Measurements from ENCODE around the gene HECTD3.

HECTD3 gene

DNA sequence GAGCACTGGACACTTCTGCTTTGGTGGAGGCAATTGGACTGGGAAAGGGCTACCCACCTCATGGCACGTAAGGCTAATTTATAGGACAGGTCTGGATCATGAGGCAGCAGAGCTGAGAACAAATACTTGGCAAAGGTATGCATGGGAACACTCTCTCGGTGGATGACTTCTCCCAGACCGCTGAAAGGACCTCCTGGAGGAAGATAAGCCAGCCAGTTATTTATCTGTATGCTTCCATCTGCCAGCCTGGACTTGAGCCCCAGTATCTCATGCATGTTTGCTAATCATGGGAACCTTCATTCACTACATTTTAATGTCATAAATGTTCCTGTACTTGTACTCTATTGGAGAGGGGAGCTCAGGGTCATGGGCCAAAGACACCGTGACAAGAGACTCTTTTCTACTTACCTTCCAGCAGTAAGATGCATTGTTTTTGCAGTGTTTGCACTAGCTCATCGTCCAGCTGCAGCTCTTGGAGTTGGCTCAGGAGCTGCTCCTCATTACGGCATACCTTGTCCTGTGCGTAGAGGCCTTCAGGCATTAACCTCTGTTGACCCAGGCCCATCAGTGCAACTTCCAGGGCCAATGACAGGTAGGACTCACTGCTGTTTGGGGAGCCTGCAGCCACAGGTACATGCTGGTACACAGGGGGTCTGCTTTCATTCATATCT, 24.6 kb upstream of the HECTD3 start:
- DNase-seq = no peak
- H3K23ac ChIP-seq (ENCODE audit: low read length) = no peak overlapping the region
- no peak overlapping the region for H4K5ac ChIP-seq (ENCODE audit: low read length)
- H3K27me3 ChIP-seq (ENCODE audit: insufficient read depth, low read length, poor library complexity) = no peaks in the 10 kb centered on the region
- no peak overlapping the region for H3K4me2 ChIP-seq (ENCODE audit: low read length)
- no peak overlapping the region for H4K8ac ChIP-seq (ENCODE audit: low read depth, low read length)
- no peak overlapping the region for H2BK5ac ChIP-seq (ENCODE audit: low read length)
- H3K27ac ChIP-seq (ENCODE audit: low read depth, low read length) = no peak overlapping the region
- no peaks in the 10 kb centered on the region for H3K36me3 ChIP-seq (ENCODE audit: control insufficient read depth, insufficient read depth, low read length)
- no peak overlapping the region for H3K4me3 ChIP-seq (ENCODE audit: low read length)
- H3K79me1 ChIP-seq (ENCODE audit: low read length) = no peaks in the 10 kb centered on the region
- H3K4ac ChIP-seq (ENCODE audit: low read depth, low read length) = no peak overlapping the region
- H3K79me2 ChIP-seq (ENCODE audit: control insufficient read depth, insufficient read depth, low read length) = no peaks in the 10 kb centered on the region
- no peak overlapping the region for H2BK15ac ChIP-seq (replicated peaks; ENCODE audit: low read depth)
- H3K9ac ChIP-seq (ENCODE audit: low read length) = no peak overlapping the region
- H3K4me1 ChIP-seq (ENCODE audit: control insufficient read depth, low read depth, low read length) = no peaks in the 10 kb centered on the region
- WGBS (ENCODE audit: extremely low coverage, insufficient coverage, low lambda C conversion rate) = no CpG with 5 or more reads among the region's 7 CpGs
- no peak overlapping the region for H3K56ac ChIP-seq (ENCODE audit: low read length)
- H2BK120ac ChIP-seq (ENCODE audit: low read depth, low read length) = no peak overlapping the region
- H2AK5ac ChIP-seq (ENCODE audit: low read length) = no peak overlapping the region
- no peak overlapping the region for H3K18ac ChIP-seq (ENCODE audit: low read length)

DNA sequence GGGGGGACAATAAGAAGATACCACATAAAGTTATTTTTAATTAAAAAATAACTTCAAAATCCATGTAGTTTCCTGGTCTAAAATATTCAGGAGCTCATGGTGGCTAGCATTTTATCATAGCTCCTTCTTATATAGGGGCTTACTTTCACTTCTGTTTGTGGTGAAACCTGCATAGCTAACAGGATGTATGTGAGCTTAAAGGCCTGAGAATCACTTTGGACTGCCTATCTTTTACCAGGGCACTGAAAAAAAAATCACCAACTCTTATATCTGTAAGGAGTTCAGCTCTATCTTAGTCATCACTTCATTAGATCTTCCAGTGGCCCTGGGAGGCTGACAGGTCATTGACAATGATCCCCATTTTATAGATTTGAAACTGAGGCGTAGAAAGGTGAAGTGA, 22.2 kb upstream of the HECTD3 start:
- Histone ChIP-seq H3K4me2 (ENCODE audit: low read length) (no peak overlapping the region), H3K79me2 (ENCODE audit: control insufficient read depth, insufficient read depth, low read length) (no peaks in the 10 kb centered on the region), H3K4me3 (ENCODE audit: low read length) (no peak overlapping the region), H3K27me3 (ENCODE audit: insufficient read depth, low read length, poor library complexity) (no peaks in the 10 kb centered on the region), H3K56ac (ENCODE audit: low read length) (no peak overlapping the region), H2BK5ac (ENCODE audit: low read length) (no peak overlapping the region), H2AK5ac (ENCODE audit: low read length) (no peak overlapping the region), H2BK15ac (replicated peaks; ENCODE audit: low read depth) (no peak overlapping the region), H3K23ac (ENCODE audit: low read length) (no peak overlapping the region), H3K27ac (ENCODE audit: low read depth, low read length) (no peak overlapping the region), H3K4me1 (ENCODE audit: control insufficient read depth, low read depth, low read length) (no peaks in the 10 kb centered on the region), H3K4ac (ENCODE audit: low read depth, low read length) (no peak overlapping the region), H3K9ac (ENCODE audit: low read length) (no peak overlapping the region), H3K79me1 (ENCODE audit: low read length) (no peaks in the 10 kb centered on the region), H2BK120ac (ENCODE audit: low read depth, low read length) (no peak overlapping the region), H4K8ac (ENCODE audit: low read depth, low read length) (no peak overlapping the region), H4K5ac (ENCODE audit: low read length) (no peak overlapping the region), H3K18ac (ENCODE audit: low read length) (no peak overlapping the region), H3K36me3 (ENCODE audit: control insufficient read depth, insufficient read depth, low read length) (no peaks in the 10 kb centered on the region)
- DNase-seq = no peak
- WGBS (ENCODE audit: extremely low coverage, insufficient coverage, low lambda C conversion rate) = no CpG with 5 or more reads among the region's 1 CpG

GRCh38 chr1:45032837-45033236, 21.7 kb upstream of the HECTD3 start:
- no peak overlapping the region for H2BK120ac ChIP-seq (ENCODE audit: low read depth, low read length)
- no peaks in the 10 kb centered on the region for H3K36me3 ChIP-seq (ENCODE audit: control insufficient read depth, insufficient read depth, low read length)
- DNase-seq = no peak
- H4K5ac ChIP-seq (ENCODE audit: low read length) = no peak overlapping the region
- H3K79me2 ChIP-seq (ENCODE audit: control insufficient read depth, insufficient read depth, low read length) = no peaks in the 10 kb centered on the region
- no peak overlapping the region for H3K27ac ChIP-seq (ENCODE audit: low read depth, low read length)
- no CpG with 5 or more reads among the region's 2 CpGs for WGBS (ENCODE audit: extremely low coverage, insufficient coverage, low lambda C conversion rate)
- no peak overlapping the region for H2BK15ac ChIP-seq (replicated peaks; ENCODE audit: low read depth)
- H3K23ac ChIP-seq (ENCODE audit: low read length) = no peak overlapping the region
- no peaks in the 10 kb centered on the region for H3K79me1 ChIP-seq (ENCODE audit: low read length)
- no peak overlapping the region for H3K18ac ChIP-seq (ENCODE audit: low read length)
- no peak overlapping the region for H3K4ac ChIP-seq (ENCODE audit: low read depth, low read length)
- H4K8ac ChIP-seq (ENCODE audit: low read depth, low read length) = no peak overlapping the region
- no peaks in the 10 kb centered on the region for H3K4me1 ChIP-seq (ENCODE audit: control insufficient read depth, low read depth, low read length)
- no peaks in the 10 kb centered on the region for H3K27me3 ChIP-seq (ENCODE audit: insufficient read depth, low read length, poor library complexity)
- H3K4me3 ChIP-seq (ENCODE audit: low read length) = no peak overlapping the region
- H3K4me2 ChIP-seq (ENCODE audit: low read length) = no peak overlapping the region
- H2BK5ac ChIP-seq (ENCODE audit: low read length) = no peak overlapping the region
- no peak overlapping the region for H2AK5ac ChIP-seq (ENCODE audit: low read length)
- no peak overlapping the region for H3K9ac ChIP-seq (ENCODE audit: low read length)
- H3K56ac ChIP-seq (ENCODE audit: low read length) = no peak overlapping the region

DNA sequence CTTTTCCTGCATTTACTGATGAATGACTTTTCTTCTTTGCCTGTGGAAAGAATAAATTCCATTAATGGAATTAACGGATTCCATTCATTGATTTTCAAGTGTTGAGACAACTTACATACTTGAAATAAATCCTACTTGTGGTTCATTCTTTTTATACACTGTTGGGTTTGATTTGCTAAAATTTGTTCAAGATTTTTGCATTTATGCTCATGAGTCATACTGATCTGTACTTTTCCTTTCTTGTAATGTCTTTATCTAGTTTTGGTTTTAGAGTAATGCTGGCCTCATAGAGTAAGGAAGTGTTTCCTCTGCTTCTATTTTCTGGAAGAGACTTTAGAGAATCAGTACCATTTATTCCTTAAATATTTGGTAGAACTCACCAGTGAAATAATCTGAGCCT, 15.3 kb upstream of the HECTD3 start:
- no peaks in the 10 kb centered on the region for H3K4me1 ChIP-seq (ENCODE audit: control insufficient read depth, low read depth, low read length)
- no peaks in the 10 kb centered on the region for H3K79me1 ChIP-seq (ENCODE audit: low read length)
- H3K27me3 ChIP-seq (ENCODE audit: insufficient read depth, low read length, poor library complexity) = no peaks in the 10 kb centered on the region
- H3K27ac ChIP-seq (ENCODE audit: low read depth, low read length) = no peak overlapping the region
- H3K18ac ChIP-seq (ENCODE audit: low read length) = no peak overlapping the region
- H3K4me3 ChIP-seq (ENCODE audit: low read length) = no peak overlapping the region
- H2BK15ac ChIP-seq (replicated peaks; ENCODE audit: low read depth) = no peak overlapping the region
- no CpG with 5 or more reads among the region's 1 CpG for WGBS (ENCODE audit: extremely low coverage, insufficient coverage, low lambda C conversion rate)
- no peak overlapping the region for H2AK5ac ChIP-seq (ENCODE audit: low read length)
- H3K4ac ChIP-seq (ENCODE audit: low read depth, low read length) = no peak overlapping the region
- no peak overlapping the region for H4K8ac ChIP-seq (ENCODE audit: low read depth, low read length)
- no peak overlapping the region for H2BK5ac ChIP-seq (ENCODE audit: low read length)
- H4K5ac ChIP-seq (ENCODE audit: low read length) = no peak overlapping the region
- H3K56ac ChIP-seq (ENCODE audit: low read length) = no peak overlapping the region
- no peak overlapping the region for H2BK120ac ChIP-seq (ENCODE audit: low read depth, low read length)
- H3K23ac ChIP-seq (ENCODE audit: low read length) = no peak overlapping the region
- DNase-seq = no peak
- H3K9ac ChIP-seq (ENCODE audit: low read length) = no peak overlapping the region
- H3K36me3 ChIP-seq (ENCODE audit: control insufficient read depth, insufficient read depth, low read length) = no peaks in the 10 kb centered on the region
- H3K4me2 ChIP-seq (ENCODE audit: low read length) = no peak overlapping the region
- no peaks in the 10 kb centered on the region for H3K79me2 ChIP-seq (ENCODE audit: control insufficient read depth, insufficient read depth, low read length)

DNA sequence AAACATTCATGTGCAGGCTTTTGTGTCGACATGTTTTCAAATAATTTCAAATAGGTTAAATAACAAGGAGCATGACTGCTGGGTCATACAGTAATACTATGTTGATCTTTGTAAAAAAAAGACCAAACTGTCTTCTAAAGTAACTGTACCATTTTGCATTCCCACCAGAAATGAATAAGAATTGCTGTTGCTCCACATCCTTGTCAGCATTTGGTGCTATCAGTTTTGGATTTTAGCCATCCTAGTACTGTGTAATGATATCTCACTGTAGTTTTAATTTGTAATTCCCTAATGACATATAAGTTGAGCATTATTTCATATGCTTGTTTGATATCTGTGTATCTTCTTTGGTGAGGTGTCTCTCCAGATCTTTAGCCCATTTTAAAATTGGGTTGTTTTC, 12.5 kb upstream of the HECTD3 start:
- Histone ChIP-seq H3K4ac (ENCODE audit: low read depth, low read length) (no peak overlapping the region), H3K9ac (ENCODE audit: low read length) (no peak overlapping the region), H3K4me3 (ENCODE audit: low read length) (no peak overlapping the region), H4K5ac (ENCODE audit: low read length) (no peak overlapping the region), H3K27ac (ENCODE audit: low read depth, low read length) (no peak overlapping the region), H3K36me3 (ENCODE audit: control insufficient read depth, insufficient read depth, low read length) (no peaks in the 10 kb centered on the region), H3K79me2 (ENCODE audit: control insufficient read depth, insufficient read depth, low read length) (no peaks in the 10 kb centered on the region), H3K27me3 (ENCODE audit: insufficient read depth, low read length, poor library complexity) (no peaks in the 10 kb centered on the region), H2BK120ac (ENCODE audit: low read depth, low read length) (no peak overlapping the region), H3K18ac (ENCODE audit: low read length) (no peak overlapping the region), H3K4me1 (ENCODE audit: control insufficient read depth, low read depth, low read length) (no peaks in the 10 kb centered on the region), H3K23ac (ENCODE audit: low read length) (no peak overlapping the region), H3K4me2 (ENCODE audit: low read length) (no peak overlapping the region), H2BK15ac (replicated peaks; ENCODE audit: low read depth) (no peak overlapping the region), H3K56ac (ENCODE audit: low read length) (no peak overlapping the region), H2BK5ac (ENCODE audit: low read length) (no peak overlapping the region), H4K8ac (ENCODE audit: low read depth, low read length) (no peak overlapping the region), H3K79me1 (ENCODE audit: low read length) (no peaks in the 10 kb centered on the region), H2AK5ac (ENCODE audit: low read length) (no peak overlapping the region)
- no peak for DNase-seq
- WGBS (ENCODE audit: extremely low coverage, insufficient coverage, low lambda C conversion rate) = no CpG with 5 or more reads among the region's 1 CpG

GRCh38 chr1:45018599-45019230, 7.6 kb upstream of the HECTD3 start:
- no peaks in the 10 kb centered on the region for H3K4me1 ChIP-seq (ENCODE audit: control insufficient read depth, low read depth, low read length)
- no peak overlapping the region for H3K4me3 ChIP-seq (ENCODE audit: low read length)
- no peak overlapping the region for H3K4me2 ChIP-seq (ENCODE audit: low read length)
- H4K5ac ChIP-seq (ENCODE audit: low read length) = no peak overlapping the region
- no peak overlapping the region for H3K9ac ChIP-seq (ENCODE audit: low read length)
- H3K56ac ChIP-seq (ENCODE audit: low read length) = no peak overlapping the region
- no CpG with 5 or more reads among the region's 16 CpGs for WGBS (ENCODE audit: extremely low coverage, insufficient coverage, low lambda C conversion rate)
- H2BK120ac ChIP-seq (ENCODE audit: low read depth, low read length) = no peak overlapping the region
- peaks cover 7% of the 10 kb centered on the region for H3K79me1 ChIP-seq (ENCODE audit: low read length)
- H3K27ac ChIP-seq (ENCODE audit: low read depth, low read length) = no peak overlapping the region
- no peak overlapping the region for H4K8ac ChIP-seq (ENCODE audit: low read depth, low read length)
- no peak overlapping the region for H2BK5ac ChIP-seq (ENCODE audit: low read length)
- no peak overlapping the region for H3K23ac ChIP-seq (ENCODE audit: low read length)
- no peaks in the 10 kb centered on the region for H3K27me3 ChIP-seq (ENCODE audit: insufficient read depth, low read length, poor library complexity)
- H2AK5ac ChIP-seq (ENCODE audit: low read length) = no peak overlapping the region
- peaks cover under 1% of the 10 kb centered on the region for H3K79me2 ChIP-seq (ENCODE audit: control insufficient read depth, insufficient read depth, low read length)
- H3K18ac ChIP-seq (ENCODE audit: low read length) = no peak overlapping the region
- DNase-seq = peak; percentile 72
- H3K4ac ChIP-seq (ENCODE audit: low read depth, low read length) = no peak overlapping the region
- peaks cover 3% of the 10 kb centered on the region for H3K36me3 ChIP-seq (ENCODE audit: control insufficient read depth, insufficient read depth, low read length)
- no peak overlapping the region for H2BK15ac ChIP-seq (replicated peaks; ENCODE audit: low read depth)

All from mesendoderm (in vitro differentiated cells).